ENCODE data around the gene SLC25A36. TPM values are rescaled to one million over a fixed set of nuclear protein-coding genes. Genes with fewer than 3 reads are reported as not detected.
"Not testable (repeated sequence)": the region's sequence is repeated elsewhere in the genome, so short reads cannot be mapped to it uniquely, and the experiment has no call there.

SLC25A36 gene
- total and polyA plus RNA-seq, 2 of the 4 experiments (the other 2 are of a cell fraction): 31.3 to 76.7 TPM

DNA sequence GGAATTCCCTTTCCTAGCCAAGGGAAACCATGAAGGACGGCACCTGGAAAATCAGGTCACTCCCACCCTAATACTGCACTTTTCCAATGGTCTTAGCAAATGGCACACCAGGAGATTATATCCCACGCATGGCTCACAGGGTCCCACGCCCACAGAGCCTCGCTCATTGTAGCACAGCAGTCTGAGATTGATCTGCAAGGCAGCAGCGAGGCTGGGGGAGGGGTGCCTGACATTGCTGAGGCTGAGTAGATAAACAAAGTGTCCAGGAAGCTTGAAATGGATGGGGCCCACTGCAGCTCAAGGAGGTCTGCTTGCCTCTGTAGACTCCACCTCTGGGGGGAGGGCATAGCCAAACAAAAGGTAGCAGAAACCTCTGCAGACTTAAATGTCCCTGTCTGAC lies 46.2 kb downstream of the SLC25A36 start:
- H3K36me3 ChIP-seq (ENCODE audit: control insufficient read depth, insufficient read depth, low read length); DNase-seq; H3K18ac ChIP-seq (ENCODE audit: low read depth, low read length); H2BK5ac ChIP-seq (ENCODE audit: low read depth, low read length, poor library complexity, severe bottlenecking); H3K23ac ChIP-seq (ENCODE audit: low read depth, low read length); H3K9me3 ChIP-seq (ENCODE audit: control insufficient read depth, insufficient read depth, low read length); H3K14ac ChIP-seq (replicated peaks; ENCODE audit: low read depth, low read length); H4K91ac ChIP-seq (ENCODE audit: insufficient read depth, low read depth, low read length); in situ Hi-C loops (cut with MboI; ENCODE audit: low sequenced_read_pairs); H3K79me1 ChIP-seq (ENCODE audit: low read depth in 1 of 2, low read length in 2 of 2); POLR2A ChIA-PET (ENCODE audit: unreplicated experiment); H4K20me1 ChIP-seq (ENCODE audit: insufficient read depth, low read length); H2AK5ac ChIP-seq (ENCODE audit: low read depth, low read length); intact Hi-C loops (cut with micrococcal nuclease); H2BK120ac ChIP-seq (ENCODE audit: low read depth, low read length); H3K27me3 ChIP-seq (ENCODE audit: control insufficient read depth, insufficient read depth, low read length); H3K56ac ChIP-seq (ENCODE audit: extremely low read depth, insufficient read depth, low read length); ATAC-seq (ENCODE audit: low read depth); H3K4me2 ChIP-seq (ENCODE audit: low read depth, low read length); H4K5ac ChIP-seq (ENCODE audit: low read depth, low read length); H4K8ac ChIP-seq (ENCODE audit: low read depth in 2 of 2, low read length in 2 of 2); H3K4ac ChIP-seq (ENCODE audit: low read depth, low read length); H3K9me1 ChIP-seq (ENCODE audit: insufficient read depth, low read length); H3K9ac ChIP-seq (ENCODE audit: low read depth, low read length); H2BK15ac ChIP-seq (ENCODE audit: low read depth, low read length); CTCF ChIA-PET; H2AFZ ChIP-seq (replicated peaks; ENCODE audit: low read length, poor library complexity); H3K4me1 ChIP-seq (ENCODE audit: control insufficient read depth, insufficient read depth, low read length); H2AK9ac ChIP-seq (replicated peaks; ENCODE audit: low read depth, low read length, poor library complexity); H3K4me3 ChIP-seq (ENCODE audit: insufficient read depth, low read depth, low read length); H3K27ac ChIP-seq (ENCODE audit: insufficient read depth, low read length); H2BK20ac ChIP-seq (ENCODE audit: low read depth, low read length); BruUV-seq (replicated peaks): not testable (repeated sequence)
- WGBS, 2 experiments (ENCODE audit: extremely low coverage in 2 of 2, insufficient read length in 1 of 2): no CpG with 5 or more reads among the region's 5 CpGs
- dilution Hi-C loops (cut with HindIII; ENCODE audit: low sequenced_read_pairs, unreplicated experiment): loop anchor here (25.0 kb wide), 1 partner anchor 200 kb away; no protein-coding TSS in a partner anchor

Data from IMR-90 (cell line).